GM23338 (cell line): Measurements from ENCODE around the gene KRT17.
"Not testable (repeated sequence)": the region's sequence is repeated elsewhere in the genome, so short reads cannot be mapped to it uniquely, and the experiment has no call there.

Source experiments
- CREB1 ChIP-seq: fragments of 250-450 bp; sonication (Bioruptor Pico); IDR thresholded peaks from 2 replicates; pipeline ENCODE4 v1.5.0; 2020; ENCODE audit warnings: low read depth, mild to moderate bottlenecking, moderate library complexity
- EZH2 ChIP-seq: fragments of 200-600 bp; sonication (generic); IDR thresholded peaks from one replicate; pipeline ENCODE4 v1.8.0; 2017; ENCODE audit warnings: antibody characterized with exemption, mild to moderate bottlenecking, low read depth; ENCODE audit not compliant: unreplicated experiment
- EZH2phosphoT487 ChIP-seq: fragments of 200-600 bp; sonication (generic); IDR thresholded peaks from one replicate; pipeline ENCODE4 v1.8.1; 2018; ENCODE audit warnings: antibody characterized with exemption; ENCODE audit not compliant: unreplicated experiment
- JUNB ChIP-seq: IDR thresholded peaks from one replicate; pipeline ENCODE4 v1.6.1; 2016; ENCODE audit warnings: antibody characterized with exemption; ENCODE audit not compliant: unreplicated experiment
- NANOG ChIP-seq: IDR thresholded peaks from 2 replicates; pipeline ENCODE4 v1.6.1; 2016; ENCODE audit warnings: antibody characterized with exemption, borderline replicate concordance
- POLR2AphosphoS5 ChIP-seq: IDR thresholded peaks from 2 replicates; pipeline ENCODE4 v1.6.1; 2016; ENCODE audit warnings: antibody characterized with exemption, low read depth
- STAT1 ChIP-seq: IDR thresholded peaks from one replicate; pipeline ENCODE4 v1.6.1; 2016; ENCODE audit warnings: antibody characterized with exemption; ENCODE audit not compliant: unreplicated experiment
- ZNF331 ChIP-seq: fragments of 250-450 bp; sonication (Bioruptor Pico); IDR thresholded peaks from 2 replicates; pipeline ENCODE4 v1.5.0; 2020; ENCODE audit warnings: low read depth, mild to moderate bottlenecking, moderate library complexity
- TF ChIP-seq, protein P1 (sequence below): IDR thresholded peaks from 2 replicates; pipeline ENCODE4 v1.6.1; 2016; ENCODE audit warnings: antibody characterized with exemption
- TF ChIP-seq, protein P2 (sequence below), 2 experiments: fragments of 200-600 bp in 1 of 2; sonication (generic) in 1 of 2; conservative IDR thresholded peaks; 2 replicates each; pipeline versions ENCODE4 v1.5.1 to v1.6.1; 2016 to 2017; ENCODE audit warnings: antibody characterized with exemption in 2 of 2, low read depth in 2 of 2, mild to moderate bottlenecking in 2 of 2, moderate library complexity in 1 of 2
- TF ChIP-seq, protein P3 (sequence below): IDR thresholded peaks from one replicate; pipeline ENCODE4 v1.6.1; 2018; ENCODE audit warnings: antibody characterized with exemption; ENCODE audit not compliant: unreplicated experiment

DNA sequence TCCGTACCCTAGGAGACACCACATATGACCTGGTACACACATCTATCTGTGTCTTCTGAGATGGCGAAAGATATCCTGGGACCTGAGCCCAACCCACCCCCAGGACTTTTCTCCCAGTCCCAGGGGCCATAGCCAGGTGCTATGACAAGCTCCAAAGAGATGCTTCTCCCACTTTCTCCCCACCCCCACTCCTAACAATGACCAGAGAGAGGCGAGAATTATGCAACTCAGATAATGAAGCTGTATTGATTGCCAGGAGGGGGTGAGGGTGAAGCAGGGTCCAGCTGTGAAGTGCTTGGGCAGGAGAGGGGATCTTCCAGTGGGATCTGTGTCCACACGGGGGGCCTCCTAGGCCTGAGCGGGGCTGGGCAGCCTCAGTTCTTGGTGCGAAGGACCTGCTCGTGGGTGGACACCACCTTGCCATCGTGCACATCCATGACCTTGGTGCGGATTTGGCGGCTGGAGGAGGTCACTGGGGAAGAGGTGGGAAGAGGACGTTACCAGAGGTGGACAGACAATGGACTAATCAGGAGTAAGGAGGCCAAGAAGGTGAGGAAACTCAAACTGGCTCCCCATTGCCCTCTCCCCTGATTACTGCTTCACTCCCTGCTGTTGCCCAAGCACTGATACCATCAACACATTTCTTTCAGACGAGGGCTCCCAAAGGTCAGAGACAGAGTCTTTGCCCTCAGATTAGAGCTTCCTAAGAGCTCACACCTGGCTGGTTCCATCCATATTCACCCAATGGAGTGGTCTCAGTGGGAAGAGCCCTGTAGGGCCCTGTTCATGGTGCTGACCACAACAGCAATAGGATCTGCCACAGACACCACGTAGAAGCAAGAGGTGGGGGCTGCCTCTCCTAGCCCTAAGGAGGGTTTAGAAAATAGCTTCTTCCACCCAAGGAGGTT, 42.1 kb downstream of the KRT17 start:
- TF ChIP-seq, protein P1, sequence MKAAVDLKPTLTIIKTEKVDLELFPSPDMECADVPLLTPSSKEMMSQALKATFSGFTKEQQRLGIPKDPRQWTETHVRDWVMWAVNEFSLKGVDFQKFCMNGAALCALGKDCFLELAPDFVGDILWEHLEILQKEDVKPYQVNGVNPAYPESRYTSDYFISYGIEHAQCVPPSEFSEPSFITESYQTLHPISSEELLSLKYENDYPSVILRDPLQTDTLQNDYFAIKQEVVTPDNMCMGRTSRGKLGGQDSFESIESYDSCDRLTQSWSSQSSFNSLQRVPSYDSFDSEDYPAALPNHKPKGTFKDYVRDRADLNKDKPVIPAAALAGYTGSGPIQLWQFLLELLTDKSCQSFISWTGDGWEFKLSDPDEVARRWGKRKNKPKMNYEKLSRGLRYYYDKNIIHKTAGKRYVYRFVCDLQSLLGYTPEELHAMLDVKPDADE = not testable (repeated sequence)
- TF ChIP-seq, protein P2, sequence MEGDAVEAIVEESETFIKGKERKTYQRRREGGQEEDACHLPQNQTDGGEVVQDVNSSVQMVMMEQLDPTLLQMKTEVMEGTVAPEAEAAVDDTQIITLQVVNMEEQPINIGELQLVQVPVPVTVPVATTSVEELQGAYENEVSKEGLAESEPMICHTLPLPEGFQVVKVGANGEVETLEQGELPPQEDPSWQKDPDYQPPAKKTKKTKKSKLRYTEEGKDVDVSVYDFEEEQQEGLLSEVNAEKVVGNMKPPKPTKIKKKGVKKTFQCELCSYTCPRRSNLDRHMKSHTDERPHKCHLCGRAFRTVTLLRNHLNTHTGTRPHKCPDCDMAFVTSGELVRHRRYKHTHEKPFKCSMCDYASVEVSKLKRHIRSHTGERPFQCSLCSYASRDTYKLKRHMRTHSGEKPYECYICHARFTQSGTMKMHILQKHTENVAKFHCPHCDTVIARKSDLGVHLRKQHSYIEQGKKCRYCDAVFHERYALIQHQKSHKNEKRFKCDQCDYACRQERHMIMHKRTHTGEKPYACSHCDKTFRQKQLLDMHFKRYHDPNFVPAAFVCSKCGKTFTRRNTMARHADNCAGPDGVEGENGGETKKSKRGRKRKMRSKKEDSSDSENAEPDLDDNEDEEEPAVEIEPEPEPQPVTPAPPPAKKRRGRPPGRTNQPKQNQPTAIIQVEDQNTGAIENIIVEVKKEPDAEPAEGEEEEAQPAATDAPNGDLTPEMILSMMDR (conservative IDR thresholded peaks at IDR 0.05; ENCODE audit: low read depth in 2 of 2) = not testable (repeated sequence)
- TF ChIP-seq, protein P3, sequence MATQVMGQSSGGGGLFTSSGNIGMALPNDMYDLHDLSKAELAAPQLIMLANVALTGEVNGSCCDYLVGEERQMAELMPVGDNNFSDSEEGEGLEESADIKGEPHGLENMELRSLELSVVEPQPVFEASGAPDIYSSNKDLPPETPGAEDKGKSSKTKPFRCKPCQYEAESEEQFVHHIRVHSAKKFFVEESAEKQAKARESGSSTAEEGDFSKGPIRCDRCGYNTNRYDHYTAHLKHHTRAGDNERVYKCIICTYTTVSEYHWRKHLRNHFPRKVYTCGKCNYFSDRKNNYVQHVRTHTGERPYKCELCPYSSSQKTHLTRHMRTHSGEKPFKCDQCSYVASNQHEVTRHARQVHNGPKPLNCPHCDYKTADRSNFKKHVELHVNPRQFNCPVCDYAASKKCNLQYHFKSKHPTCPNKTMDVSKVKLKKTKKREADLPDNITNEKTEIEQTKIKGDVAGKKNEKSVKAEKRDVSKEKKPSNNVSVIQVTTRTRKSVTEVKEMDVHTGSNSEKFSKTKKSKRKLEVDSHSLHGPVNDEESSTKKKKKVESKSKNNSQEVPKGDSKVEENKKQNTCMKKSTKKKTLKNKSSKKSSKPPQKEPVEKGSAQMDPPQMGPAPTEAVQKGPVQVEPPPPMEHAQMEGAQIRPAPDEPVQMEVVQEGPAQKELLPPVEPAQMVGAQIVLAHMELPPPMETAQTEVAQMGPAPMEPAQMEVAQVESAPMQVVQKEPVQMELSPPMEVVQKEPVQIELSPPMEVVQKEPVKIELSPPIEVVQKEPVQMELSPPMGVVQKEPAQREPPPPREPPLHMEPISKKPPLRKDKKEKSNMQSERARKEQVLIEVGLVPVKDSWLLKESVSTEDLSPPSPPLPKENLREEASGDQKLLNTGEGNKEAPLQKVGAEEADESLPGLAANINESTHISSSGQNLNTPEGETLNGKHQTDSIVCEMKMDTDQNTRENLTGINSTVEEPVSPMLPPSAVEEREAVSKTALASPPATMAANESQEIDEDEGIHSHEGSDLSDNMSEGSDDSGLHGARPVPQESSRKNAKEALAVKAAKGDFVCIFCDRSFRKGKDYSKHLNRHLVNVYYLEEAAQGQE = not testable (repeated sequence)
- TF ChIP-seq EZH2; POLR2AphosphoS5; JUNB; NANOG; EZH2phosphoT487; ZNF331; STAT1; CREB1 (CRISPR knock-in tag): not testable (repeated sequence)
